Activated CD4-positive, CD25-positive, alpha-beta regulatory T cell treated with anti-CD3 and anti-CD28 coated beads, Interleukin-2, amount 50 U/mL, for 72 hours (primary cell): ENCODE results near the gene ANKRD42.

ENCODE experiments used
- DNase-seq: peaks from one replicate; pipeline ENCODE4 v3.0.0; 2021

Gene ANKRD42

DNA sequence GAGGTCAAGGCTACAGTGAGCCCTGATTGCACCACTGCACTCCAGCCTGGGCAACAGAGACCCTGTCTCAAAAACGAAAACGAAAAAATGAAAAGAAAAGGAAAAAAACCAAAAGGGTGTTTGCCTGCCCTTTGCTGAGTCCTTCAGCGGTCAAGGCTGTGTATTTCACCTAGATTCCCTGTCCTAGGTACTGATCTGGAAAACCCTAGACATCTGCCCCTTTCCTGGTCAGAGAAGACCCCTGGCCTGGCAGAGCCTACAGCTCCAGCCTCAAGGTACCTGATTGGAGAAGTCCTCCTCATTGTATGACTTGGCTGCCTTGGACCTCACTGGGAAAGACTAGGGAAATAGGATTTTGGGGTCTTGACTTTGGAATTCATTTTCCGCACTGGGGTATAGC, 100.7 kb downstream of the ANKRD42 start:
- no peak for DNase-seq
